GM10248 (cell line): ENCODE measurements around the gene KLHDC7B.
"Not testable (repeated sequence)": the region's sequence is repeated elsewhere in the genome, so short reads cannot be mapped to it uniquely, and the experiment has no call there.

ENCODE experiments used
- CTCF ChIA-PET: fragments of 300-600 bp; sonication (Branson Sonifier 250); formaldehyde crosslinking; extraction: SDS; loops from one replicate; lab custom pipeline; 2021; ENCODE audit warnings: antibody characterized with exemption; lab: Yijun Ruan, JAX
- POLR2A ChIA-PET: fragments of 350-650 bp; sonication (Branson Sonifier 250); formaldehyde crosslinking; extraction: SDS; loops from one replicate; lab custom pipeline; 2020; ENCODE audit warnings: antibody characterized with exemption; lab: Yijun Ruan, JAX
- DNase-seq: peaks from one replicate; pipeline ENCODE4 v3.0.0; 2012; ENCODE audit errors: extremely low spot score
- TF ChIP-seq, protein P1 (sequence below): IDR thresholded peaks from 2 replicates; pipeline ENCODE4 v1.5.1; 2012; ENCODE audit warnings: mild to moderate bottlenecking, low read depth; ENCODE audit errors: extremely low read depth, missing control alignments, control extremely low read depth

The KLHDC7B gene

DNA sequence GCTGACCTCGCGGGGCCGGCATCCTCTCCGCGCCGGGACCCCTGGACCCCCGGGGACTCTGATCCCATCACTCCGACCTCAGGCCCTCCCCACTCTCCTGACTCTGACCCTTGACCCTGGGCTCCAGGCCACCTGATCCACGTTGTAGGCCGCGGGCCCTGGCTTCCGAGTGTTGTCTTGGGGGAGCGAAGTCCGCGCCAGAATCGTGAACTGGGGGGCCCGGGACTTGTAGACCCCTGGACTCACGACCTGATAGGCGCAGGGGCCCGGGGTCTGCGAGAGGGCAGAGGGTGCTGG, 15.2 kb upstream of the KLHDC7B start:
- TF ChIP-seq, protein P1, sequence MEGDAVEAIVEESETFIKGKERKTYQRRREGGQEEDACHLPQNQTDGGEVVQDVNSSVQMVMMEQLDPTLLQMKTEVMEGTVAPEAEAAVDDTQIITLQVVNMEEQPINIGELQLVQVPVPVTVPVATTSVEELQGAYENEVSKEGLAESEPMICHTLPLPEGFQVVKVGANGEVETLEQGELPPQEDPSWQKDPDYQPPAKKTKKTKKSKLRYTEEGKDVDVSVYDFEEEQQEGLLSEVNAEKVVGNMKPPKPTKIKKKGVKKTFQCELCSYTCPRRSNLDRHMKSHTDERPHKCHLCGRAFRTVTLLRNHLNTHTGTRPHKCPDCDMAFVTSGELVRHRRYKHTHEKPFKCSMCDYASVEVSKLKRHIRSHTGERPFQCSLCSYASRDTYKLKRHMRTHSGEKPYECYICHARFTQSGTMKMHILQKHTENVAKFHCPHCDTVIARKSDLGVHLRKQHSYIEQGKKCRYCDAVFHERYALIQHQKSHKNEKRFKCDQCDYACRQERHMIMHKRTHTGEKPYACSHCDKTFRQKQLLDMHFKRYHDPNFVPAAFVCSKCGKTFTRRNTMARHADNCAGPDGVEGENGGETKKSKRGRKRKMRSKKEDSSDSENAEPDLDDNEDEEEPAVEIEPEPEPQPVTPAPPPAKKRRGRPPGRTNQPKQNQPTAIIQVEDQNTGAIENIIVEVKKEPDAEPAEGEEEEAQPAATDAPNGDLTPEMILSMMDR = no peak
- CTCF ChIA-PET = no interaction called here
- no peak for DNase-seq
- POLR2A ChIA-PET = interaction anchor here (0.5 kb wide), 1 partner anchor 30 kb away, joined by 3 read pairs; no protein-coding TSS in a partner anchor

DNA sequence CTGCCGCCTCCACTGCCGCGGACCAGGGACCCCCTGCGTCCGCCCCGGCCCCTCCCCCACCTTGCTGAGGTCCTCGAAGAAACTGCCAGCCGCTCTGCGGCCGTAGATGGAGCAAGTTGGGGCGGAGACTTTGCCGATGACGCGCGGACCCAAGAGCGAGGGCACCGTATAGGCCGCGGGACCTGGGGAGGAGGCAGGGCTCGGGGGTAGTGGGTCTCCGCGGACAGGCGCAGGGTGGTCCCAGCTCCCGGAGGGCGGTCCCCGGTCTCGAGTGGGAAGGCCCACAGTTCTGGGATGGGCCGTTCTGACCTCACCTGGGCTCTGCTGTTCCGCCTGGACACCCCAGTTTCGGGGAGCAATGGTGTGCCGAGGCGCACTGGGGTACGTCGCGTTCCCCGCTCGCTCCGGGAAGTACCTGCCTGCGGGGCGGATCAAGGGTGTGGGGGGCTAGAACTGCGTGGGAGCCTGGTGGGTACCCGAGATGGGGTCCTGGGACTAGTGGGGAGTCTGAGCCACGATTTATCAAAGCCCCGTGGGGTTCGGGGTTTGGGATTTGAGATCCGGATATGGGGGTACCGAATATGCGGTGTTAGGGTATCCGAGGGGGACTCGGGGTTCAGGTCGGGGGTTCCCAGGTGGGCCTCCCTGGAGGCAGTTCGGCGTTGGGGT, 14.7 kb upstream of the KLHDC7B start:
- TF ChIP-seq, protein P1 = no peak
- ChIA-PET POLR2A (interaction anchor here (0.5 to 1.5 kb wide), 3 partner anchors 10 to 31 kb away, joined by 3 to 4 read pairs (median 3); partner anchors contain the start of genes LMF2 and NCAPH2), CTCF (no interaction called here)
- peak; percentile 77 for DNase-seq

DNA sequence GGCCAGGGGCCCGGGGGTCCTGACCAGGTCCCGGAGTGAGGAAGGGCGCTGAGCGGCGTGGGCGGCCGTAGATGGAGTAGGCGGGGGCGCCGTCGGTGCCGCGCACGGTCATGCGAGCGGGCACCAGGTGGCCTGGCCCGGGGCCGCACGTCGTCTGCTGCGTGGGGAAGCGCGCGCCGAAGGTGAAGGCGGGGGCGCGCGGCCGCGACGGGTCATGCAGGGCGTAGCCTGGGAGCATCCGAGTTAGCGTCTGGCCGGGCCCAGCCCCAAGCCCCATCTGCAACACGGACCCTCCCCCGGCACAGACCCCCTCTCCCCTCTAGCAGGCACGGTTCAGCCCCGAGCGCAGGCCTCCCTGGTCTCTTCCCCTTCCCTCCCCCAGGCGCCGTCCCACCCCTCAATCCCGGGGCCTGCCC, 14.1 kb upstream of the KLHDC7B start:
- DNase-seq = peak; percentile 73
- TF ChIP-seq, protein P1 = no peak
- ChIA-PET CTCF (interaction anchor here (1.0 kb wide), 1 partner anchor 9 kb away, joined by 3 read pairs; no protein-coding TSS in a partner anchor), POLR2A (interaction anchor here (1.2 to 1.5 kb wide), 2 partner anchors 9 to 24 kb away, joined by 3 to 4 read pairs; partner anchors contain the start of genes LMF2 and NCAPH2)

DNA sequence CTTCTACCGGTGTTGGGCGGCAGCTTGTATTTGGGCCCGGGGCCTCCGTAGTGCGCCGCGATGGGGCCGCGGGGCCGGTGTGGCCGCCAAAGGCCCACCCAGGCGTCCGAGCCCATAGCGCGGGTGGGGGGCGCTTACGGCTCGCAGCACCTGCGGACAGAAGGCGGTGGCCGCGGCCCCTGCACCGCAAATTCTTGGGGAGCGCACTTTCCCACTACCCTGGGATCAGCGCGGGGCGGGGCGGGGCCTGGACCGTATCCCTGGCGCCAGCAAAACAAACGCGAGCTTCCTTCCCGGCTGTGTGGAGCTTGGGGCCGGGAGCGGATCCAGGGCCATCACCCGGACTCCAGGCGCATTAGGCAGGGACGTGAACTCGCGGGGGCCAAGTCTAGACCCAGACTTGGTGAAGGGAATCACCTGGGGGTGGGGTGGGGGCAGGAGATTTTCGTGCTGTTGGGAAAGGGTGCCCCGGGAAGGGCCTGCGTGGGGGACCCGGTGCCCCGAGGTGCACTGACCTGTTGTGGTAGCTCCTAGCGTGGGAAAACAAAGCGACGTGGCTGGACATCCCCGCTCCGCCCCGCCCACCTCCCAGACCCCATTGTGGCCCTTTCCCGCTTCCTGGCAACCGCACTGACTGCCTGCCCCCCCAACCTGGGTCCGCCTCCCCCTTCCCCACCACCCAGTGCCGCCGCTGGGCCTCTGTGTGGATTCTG, 13.6 kb upstream of the KLHDC7B start:
- CTCF ChIA-PET = interaction anchor here (0.6 to 1.0 kb wide), 2 partner anchors 8 to 14 kb away, joined by 3 to 4 read pairs; partner anchors contain the start of gene KLHDC7B
- DNase-seq = no peak

DNA sequence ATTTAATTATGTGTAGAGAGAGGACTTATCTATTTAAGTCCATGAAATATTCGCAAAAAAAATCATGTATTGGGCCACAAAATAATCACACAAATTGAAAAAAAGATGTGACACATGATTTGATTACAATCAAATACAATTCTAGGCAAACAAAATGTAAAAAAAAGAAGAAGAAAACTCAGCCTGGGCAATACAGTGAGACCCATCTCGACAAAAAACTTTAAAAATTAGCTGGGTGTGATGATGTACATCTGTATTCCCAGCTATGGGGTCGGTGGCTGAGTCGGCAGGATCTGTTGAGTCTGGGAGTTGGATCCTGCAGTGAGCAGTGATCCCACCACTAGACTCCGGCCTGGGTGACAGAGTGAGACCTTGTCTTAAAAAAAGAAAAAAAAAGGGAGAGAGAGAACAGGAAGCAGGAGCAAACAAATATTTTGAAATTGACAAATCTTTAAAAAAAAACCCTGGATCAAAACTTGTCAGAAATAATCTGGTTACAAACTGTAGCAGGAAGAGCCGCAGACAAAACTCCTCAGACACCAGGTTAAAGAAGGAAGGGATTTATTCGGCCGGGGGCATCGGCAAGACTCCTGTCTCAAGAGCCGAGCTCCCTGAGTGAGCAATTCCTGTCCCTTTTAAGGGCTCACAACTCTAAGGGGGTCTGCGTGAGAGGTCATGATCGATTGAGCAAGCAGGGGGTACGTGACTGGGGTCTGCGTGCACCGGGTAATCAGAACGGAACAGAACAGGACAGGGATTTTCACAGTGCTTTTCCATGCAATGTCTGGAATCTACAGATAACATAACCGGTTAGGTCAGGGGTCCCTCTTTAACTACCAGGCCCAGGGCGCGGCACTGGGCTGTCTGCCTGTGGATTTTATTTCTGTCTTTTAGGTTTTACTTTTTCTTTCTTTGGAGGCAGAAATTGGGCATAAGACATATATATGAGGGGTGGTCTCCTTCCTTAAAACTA, 12.6 kb upstream of the KLHDC7B start:
- CTCF ChIA-PET = interaction anchor here (0.6 to 3.5 kb wide), 4 partner anchors 7 to 88 kb away, joined by 3 to 33 read pairs (median 6); partner anchors contain the start of genes KLHDC7B and SCO2
- no peak for DNase-seq
- POLR2A ChIA-PET = interaction anchor here (1.5 kb wide), 1 partner anchor 8 kb away, joined by 4 read pairs; no protein-coding TSS in a partner anchor
- TF ChIP-seq, protein P1 = no peak

More for the DNA sequence above, 13.6 kb upstream of the KLHDC7B start:
- POLR2A ChIA-PET = interaction anchor here (1.2 to 1.5 kb wide), 2 partner anchors 9 to 24 kb away, joined by 3 to 4 read pairs; partner anchors contain the start of genes LMF2 and NCAPH2
- TF ChIP-seq, protein P1 = no peak

DNA sequence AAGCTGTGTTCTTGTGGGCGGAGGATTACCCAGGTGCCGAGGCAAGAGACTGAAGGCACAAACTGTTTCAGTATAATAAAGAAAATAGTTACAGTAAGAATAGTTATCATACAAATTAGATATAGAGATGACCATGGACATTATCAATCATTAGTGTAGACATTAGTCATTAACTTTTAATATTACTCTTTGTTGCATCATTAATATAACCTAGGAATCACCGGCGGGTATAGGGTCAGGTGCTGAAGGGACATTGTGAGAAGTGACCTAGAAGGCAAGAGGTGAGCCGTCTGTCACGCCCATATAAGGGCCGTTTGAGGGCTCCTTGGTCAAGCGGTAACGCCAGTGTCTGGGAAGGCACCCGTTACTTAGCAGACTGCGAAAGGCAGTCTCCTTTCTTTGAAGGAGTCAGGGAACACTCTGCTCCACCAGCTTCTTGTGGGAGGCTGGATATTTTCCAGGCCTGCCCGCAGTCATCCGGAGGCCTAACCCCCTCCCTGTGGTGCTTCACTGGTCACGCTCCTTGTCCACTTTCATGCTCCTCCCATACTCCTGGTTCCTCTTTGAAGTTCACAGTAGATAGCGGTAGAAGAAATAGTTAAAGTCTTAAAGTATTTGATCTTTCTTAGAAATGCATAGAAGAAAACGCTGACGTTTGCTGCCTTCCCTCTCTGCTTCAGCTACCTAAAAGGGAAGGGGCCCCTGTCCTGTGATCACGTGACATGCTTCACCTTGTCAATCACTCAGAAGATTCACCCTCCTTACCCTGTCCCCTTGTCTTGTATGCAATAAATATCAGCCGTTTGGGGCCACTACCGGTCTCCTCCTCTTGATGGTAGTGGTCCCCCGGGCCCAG, 11.6 kb upstream of the KLHDC7B start:
- ChIA-PET POLR2A (interaction anchor here (0.6 to 1.2 kb wide), 4 partner anchors 11 to 87 kb away, joined by 3 to 8 read pairs (median 4); partner anchors contain the start of genes LMF2 and NCAPH2), CTCF (interaction anchor here (1.4 to 3.5 kb wide), 3 partner anchors 9 to 87 kb away, joined by 4 to 33 read pairs (median 8); partner anchors contain the start of gene SCO2)
- DNase-seq = not testable (repeated sequence)
